Small intestine (tissue), 7 donors: ENCODE data around the gene PABPN1L. TPM values are rescaled to one million over a fixed set of nuclear protein-coding genes. Genes with fewer than 3 reads are reported as not detected.

ENCODE experiments used
- DNase-seq, 2 donors: peaks; one replicate each; pipeline versions ENCODE4 v3.0.0 to v3.0.0-alpha.2; 2013
- FAIRE-seq: peaks from 2 replicates; lab custom pipeline; 2012; peaks lifted over from hg19 to GRCh38; lab: Jason Lieb, UNC
- H3K27ac ChIP-seq, 3 donors: one replicate each; pipeline ENCODE4 v1.5.1; 2013; ENCODE audit warnings: low read length in 2 of 3, mild to moderate bottlenecking in 2 of 3, control low read depth in 1 of 3, inconsistent platforms in 1 of 3, low read depth in 1 of 3, moderate library complexity in 1 of 3
- H3K27me3 ChIP-seq, 3 donors: one replicate each; pipeline ENCODE4 v1.6.1; 2013; ENCODE audit warnings: low read length in 3 of 3, inconsistent platforms in 1 of 3; ENCODE audit not compliant: control insufficient read depth in 3 of 3, insufficient read depth in 3 of 3
- H3K36me3 ChIP-seq, 3 donors: one replicate each; pipeline ENCODE4 v1.6.1; 2013; ENCODE audit warnings: low read length in 3 of 3, inconsistent platforms in 1 of 3, low read depth in 1 of 3, mild to moderate bottlenecking in 1 of 3, moderate library complexity in 1 of 3; ENCODE audit not compliant: control insufficient read depth in 3 of 3, insufficient read depth in 2 of 3
- H3K4me1 ChIP-seq, 3 donors: one replicate each; pipeline ENCODE4 v1.6.1; 2013; ENCODE audit warnings: low read length in 2 of 3, inconsistent platforms in 1 of 3, low read depth in 1 of 3, mild to moderate bottlenecking in 1 of 3, moderate library complexity in 1 of 3; ENCODE audit not compliant: control insufficient read depth in 3 of 3, insufficient read depth in 2 of 3
- H3K4me3 ChIP-seq, 3 donors: one replicate each; pipeline ENCODE4 v1.5.1; 2013; ENCODE audit warnings: low read length in 3 of 3, control low read depth in 1 of 3, inconsistent platforms in 1 of 3, low read depth in 1 of 3, mild to moderate bottlenecking in 1 of 3, moderate library complexity in 1 of 3
- H3K9me3 ChIP-seq, 2 donors: one replicate each; pipeline ENCODE4 v1.6.1; 2013; ENCODE audit warnings: low read depth in 1 of 2, low read length in 1 of 2; ENCODE audit not compliant: control insufficient read depth in 2 of 2, insufficient read depth in 1 of 2
- WGBS, 3 donors: extraction: QIAGEN DNeasy Blood & Tissue Kit; methylation state at CpG; one replicate each; pipeline ENCODE4 v1.1.7; 2013; 5-methylcytosine and 5-hydroxymethylcytosine counted together
- polyA plus RNA-seq, 4 donors: library from polyadenylated mRNA; stranded (reverse) in 3 of 4; unstranded in 1 of 4; fragments of 200-250 nt in 3 of 4; fragments of 120-200 nt in 1 of 4; gene quantifications; one replicate each; pipeline versions ENCODE4 v1.2.1 to v1.2.3, GENCODE V29; 2013
- donor health status: healthy with polysubstance abuse.
- donor health status: control.
- donor health status: control.
- donor health status: Bipolar disorder and iron deficiency.
- donor health status: healthy.

PABPN1L gene
- polyA plus RNA-seq, 4 donors: 0.12 TPM; not detected in 3

- FAIRE-seq: no peak
- Histone ChIP-seq H3K4me1 (no peaks in the 10 kb centered on the region), H3K9me3 (no peaks in the 10 kb centered on the region), H3K27me3 (no peaks in the 10 kb centered on the region), H3K27ac (no peak overlapping the region), H3K36me3 (no peaks in the 10 kb centered on the region), H3K4me3 (no peak overlapping the region)
- 56 to 67% (median 58%) methylated on average over 36 of the region's 36 CpGs for WGBS, 3 donors
- no peak for DNase-seq
Measured at GRCh38 chr16:88911136-88911945, 44.9 kb upstream of the PABPN1L start.

- WGBS, 3 donors: 50 to 67% (median 53%) methylated on average over 22 to 26 of the region's 26 CpGs
- Histone ChIP-seq H3K9me3 (no peaks in the 10 kb centered on the region), H3K4me3 (no peak overlapping the region), H3K4me1 (no peaks in the 10 kb centered on the region), H3K27me3 (no peaks in the 10 kb centered on the region), H3K36me3 (no peaks in the 10 kb centered on the region), H3K27ac (no peak overlapping the region)
- FAIRE-seq (no peak), DNase-seq (no peak)
Measured at GRCh38 chr16:88910284-88911135, 44.0 kb upstream of the PABPN1L start.

GRCh38 chr16:88909431-88910210 is 43.2 kb upstream of the PABPN1L start:
- DNase-seq: no peak
- FAIRE-seq: no peak
- Histone ChIP-seq H3K4me1 (no peaks in the 10 kb centered on the region), H3K27me3 (no peaks in the 10 kb centered on the region), H3K9me3 (no peaks in the 10 kb centered on the region), H3K4me3 (no peak overlapping the region), H3K36me3 (no peaks in the 10 kb centered on the region), H3K27ac (no peak overlapping the region)
- WGBS, 3 donors: 69 to 73% (median 72%) methylated on average over 38 to 44 of the region's 44 CpGs

- no peaks in the 10 kb centered on the region for H3K27me3 ChIP-seq
- 73 to 85% (median 80%) methylated on average over 17 of the region's 17 CpGs for WGBS, 3 donors
- no peak overlapping the region for H3K4me3 ChIP-seq
- H3K27ac ChIP-seq: no peak overlapping the region
- DNase-seq: no peak
- no peaks in the 10 kb centered on the region for H3K36me3 ChIP-seq
- no peaks in the 10 kb centered on the region for H3K9me3 ChIP-seq
- H3K4me1 ChIP-seq: no peaks in the 10 kb centered on the region
- no peak for FAIRE-seq
Measured at GRCh38 chr16:88908307-88908706, 41.8 kb upstream of the PABPN1L start.

DNA sequence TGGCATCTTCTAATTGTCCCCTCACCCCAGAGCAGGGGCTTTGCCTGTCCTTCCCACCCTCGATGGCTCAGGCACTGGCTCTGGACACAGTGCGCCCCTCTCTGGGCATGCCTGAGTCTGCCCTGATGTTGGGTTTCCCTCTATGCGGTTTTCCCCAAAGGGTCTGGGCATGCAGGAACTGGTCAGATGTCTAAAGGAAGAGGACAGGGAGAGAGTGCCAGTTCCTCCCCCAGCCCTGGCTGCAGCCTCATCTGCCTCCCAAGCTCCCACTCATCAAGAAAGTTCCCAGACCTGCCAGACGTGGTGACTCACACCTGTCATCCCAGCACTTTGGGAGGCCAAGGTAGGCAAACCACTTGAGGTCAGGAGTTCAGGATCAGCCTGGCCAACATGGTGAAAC is 41.3 kb upstream of the PABPN1L start:
- no peak overlapping the region for H3K27ac ChIP-seq
- 61 to 72% (median 67%) methylated on average over 4 of the region's 4 CpGs for WGBS, 3 donors
- H3K4me1 ChIP-seq: no peaks in the 10 kb centered on the region
- no peaks in the 10 kb centered on the region for H3K9me3 ChIP-seq
- FAIRE-seq (no peak), DNase-seq (no peak)
- no peaks in the 10 kb centered on the region for H3K27me3 ChIP-seq
- H3K4me3 ChIP-seq: no peak overlapping the region
- H3K36me3 ChIP-seq: no peaks in the 10 kb centered on the region

GRCh38 chr16:88906535-88907105 is 40.2 kb upstream of the PABPN1L start:
- H3K4me3 ChIP-seq: no peak overlapping the region
- FAIRE-seq: no peak
- H3K27ac ChIP-seq: no peak overlapping the region
- H3K27me3 ChIP-seq: no peaks in the 10 kb centered on the region
- no peaks in the 10 kb centered on the region for H3K4me1 ChIP-seq
- no peaks in the 10 kb centered on the region for H3K36me3 ChIP-seq
- 80 to 88% (median 86%) methylated on average over 22 of the region's 22 CpGs for WGBS, 3 donors
- DNase-seq: no peak
- no peaks in the 10 kb centered on the region for H3K9me3 ChIP-seq

DNA sequence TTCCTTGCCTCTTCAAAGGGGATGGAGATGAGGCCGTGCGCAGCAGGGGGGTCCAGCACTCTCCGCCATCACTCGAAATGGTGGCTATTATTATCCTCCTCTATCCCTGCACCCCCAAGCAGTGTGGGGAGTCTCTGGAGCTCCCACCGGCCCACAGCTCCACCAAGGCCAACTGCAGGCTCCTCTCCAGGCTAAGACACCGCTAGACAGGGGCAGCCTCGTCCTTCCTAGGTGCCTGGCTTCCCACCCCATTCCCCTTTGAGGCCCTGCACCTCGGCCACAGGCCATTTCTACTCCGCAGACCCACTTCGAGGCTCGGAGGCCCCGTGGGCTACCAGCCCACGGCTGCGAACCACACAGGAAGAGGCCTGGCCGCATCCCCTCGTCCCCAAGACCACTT is 39.6 kb upstream of the PABPN1L start:
- no peaks in the 10 kb centered on the region for H3K4me1 ChIP-seq
- no peaks in the 10 kb centered on the region for H3K9me3 ChIP-seq
- no peak overlapping the region for H3K27ac ChIP-seq
- H3K36me3 ChIP-seq: peaks cover 0 to 3% (median 0%) of the 10 kb centered on the region in 3 donors
- FAIRE-seq: no peak
- DNase-seq: no peak
- H3K27me3 ChIP-seq: no peaks in the 10 kb centered on the region
- H3K4me3 ChIP-seq: no peak overlapping the region
- WGBS, 3 donors: 74 to 84% (median 81%) methylated on average over 15 to 16 of the region's 16 CpGs

- Histone ChIP-seq H3K36me3 (peaks cover 0 to 3% (median 0%) of the 10 kb centered on the region in 3 donors), H3K4me3 (no peak overlapping the region), H3K9me3 (no peaks in the 10 kb centered on the region), H3K27ac (no peak overlapping the region), H3K4me1 (no peaks in the 10 kb centered on the region), H3K27me3 (no peaks in the 10 kb centered on the region)
- WGBS, 3 donors: 31 to 50% (median 35%) methylated on average over 7 to 13 of the region's 13 CpGs
- FAIRE-seq (no peak), DNase-seq (no peak)
Measured at GRCh38 chr16:88905563-88905962, 39.1 kb upstream of the PABPN1L start.
